ENCODE measurements around the gene PACSIN2.
"Not testable (repeated sequence)": the region's sequence is repeated elsewhere in the genome, so short reads cannot be mapped to it uniquely, and the experiment has no call there.

The PACSIN2 gene

GRCh38 chr22:42990131-42990838 is 24.7 kb downstream of the PACSIN2 start:
- no peak for DNase-seq

- DNase-seq = no peak
Observed at GRCh38 chr22:42986115-42986514, 28.8 kb downstream of the PACSIN2 start.

GRCh38 chr22:42985531-42985905 is 29.4 kb downstream of the PACSIN2 start:
- DNase-seq = no peak

- DNase-seq = no peak
Observed at GRCh38 chr22:42984814-42985530, 30.0 kb downstream of the PACSIN2 start.

- no peak for DNase-seq
Observed at GRCh38 chr22:42984397-42984796, 30.6 kb downstream of the PACSIN2 start.

GRCh38 chr22:42983470-42983869 is 31.5 kb downstream of the PACSIN2 start:
- DNase-seq = no peak

- DNase-seq = no peak
Observed at GRCh38 chr22:42979606-42980005, 35.3 kb downstream of the PACSIN2 start.

GRCh38 chr22:42978453-42979103 is 36.4 kb downstream of the PACSIN2 start:
- DNase-seq = no peak

- DNase-seq = no peak
Observed at GRCh38 chr22:42977569-42977968, 37.4 kb downstream of the PACSIN2 start.

- no peak for DNase-seq
Observed at GRCh38 chr22:42976217-42976933, 38.6 kb downstream of the PACSIN2 start.

GRCh38 chr22:42974223-42974622 is 40.7 kb downstream of the PACSIN2 start:
- no peak for DNase-seq

GRCh38 chr22:42973536-42973881 is 41.4 kb downstream of the PACSIN2 start:
- DNase-seq = no peak

- no peak for DNase-seq
Observed at GRCh38 chr22:42972649-42973535, 42.1 kb downstream of the PACSIN2 start.

- not testable (repeated sequence) for DNase-seq
Observed at GRCh38 chr22:42971473-42971860, 43.5 kb downstream of the PACSIN2 start.

- DNase-seq = no peak
Observed at GRCh38 chr22:42970029-42970428, 44.9 kb downstream of the PACSIN2 start.

- no peak for DNase-seq
Observed at GRCh38 chr22:42969348-42969975, 45.5 kb downstream of the PACSIN2 start.

GRCh38 chr22:42967933-42968332 is 47.0 kb downstream of the PACSIN2 start:
- no peak for DNase-seq

GRCh38 chr22:42967005-42967404 is 47.9 kb downstream of the PACSIN2 start:
- DNase-seq = no peak

- no peak for DNase-seq
Observed at GRCh38 chr22:42966497-42966896, 48.5 kb downstream of the PACSIN2 start.

GRCh38 chr22:42964994-42965699 is 49.8 kb downstream of the PACSIN2 start:
- DNase-seq = no peak

- no peak for DNase-seq
Observed at GRCh38 chr22:42963231-42963595, 51.7 kb downstream of the PACSIN2 start.
